Neutrophil (primary cell): ENCODE measurements around the gene FBP2.
"Not testable (repeated sequence)": the region's sequence is repeated elsewhere in the genome, so short reads cannot be mapped to it uniquely, and the experiment has no call there.

Experiments
- H3K27ac ChIP-seq: fragments of 200-600 bp; sonication (generic); 2 replicates; pipeline ENCODE4 v1.5.1; 2016; ENCODE audit warnings: mild to moderate bottlenecking, moderate library complexity
- H3K27me3 ChIP-seq: fragments of 200-600 bp; sonication (generic); 2 replicates; pipeline ENCODE4 v1.6.0; 2016; ENCODE audit warnings: mild to moderate bottlenecking
- H3K36me3 ChIP-seq: fragments of 200-600 bp; sonication (generic); 2 replicates; pipeline ENCODE4 v1.5.1; 2017
- H3K4me1 ChIP-seq, 2 experiments: fragments of 200-600 bp in 1 of 2; sonication (generic) in 1 of 2; 1 replicate in 1 of 2; 2 replicates in 1 of 2; pipeline versions ENCODE4 v1.5.1 to v1.6.1; 2013 to 2016; ENCODE audit warnings: low read depth in 1 of 2, low read length in 1 of 2, mild to moderate bottlenecking in 1 of 2, moderate library complexity in 1 of 2; ENCODE audit not compliant: control insufficient read depth in 1 of 2, insufficient read depth in 1 of 2
- H3K4me3 ChIP-seq, 2 experiments: fragments of 200-600 bp in 1 of 2; sonication (generic) in 1 of 2; 1 replicate in 1 of 2; 2 replicates in 1 of 2; pipeline ENCODE4 v1.5.1; 2013 to 2016; ENCODE audit warnings: low read depth in 1 of 2, low read length in 1 of 2, mild to moderate bottlenecking in 1 of 2, moderate library complexity in 1 of 2
- H3K9me3 ChIP-seq: fragments of 200-600 bp; sonication (generic); 2 replicates; pipeline ENCODE4 v1.5.1; 2016
- TF ChIP-seq, protein P1 (sequence below): fragments of 200-600 bp; sonication (generic); IDR thresholded peaks from 2 replicates; pipeline ENCODE4 v1.5.1; 2016; ENCODE audit warnings: antibody characterized with exemption

The FBP2 gene

GRCh38 chr9:94545940-94546339, 47.7 kb downstream of the FBP2 start:
- Histone ChIP-seq H3K9me3 (no peaks in the 10 kb centered on the region), H3K36me3 (no peaks in the 10 kb centered on the region), H3K4me3 (no peak overlapping the region), H3K27me3 (peaks cover 49% of the 10 kb centered on the region), H3K4me1 (no peaks in the 10 kb centered on the region), H3K27ac (no peak overlapping the region)
- TF ChIP-seq, protein P1, sequence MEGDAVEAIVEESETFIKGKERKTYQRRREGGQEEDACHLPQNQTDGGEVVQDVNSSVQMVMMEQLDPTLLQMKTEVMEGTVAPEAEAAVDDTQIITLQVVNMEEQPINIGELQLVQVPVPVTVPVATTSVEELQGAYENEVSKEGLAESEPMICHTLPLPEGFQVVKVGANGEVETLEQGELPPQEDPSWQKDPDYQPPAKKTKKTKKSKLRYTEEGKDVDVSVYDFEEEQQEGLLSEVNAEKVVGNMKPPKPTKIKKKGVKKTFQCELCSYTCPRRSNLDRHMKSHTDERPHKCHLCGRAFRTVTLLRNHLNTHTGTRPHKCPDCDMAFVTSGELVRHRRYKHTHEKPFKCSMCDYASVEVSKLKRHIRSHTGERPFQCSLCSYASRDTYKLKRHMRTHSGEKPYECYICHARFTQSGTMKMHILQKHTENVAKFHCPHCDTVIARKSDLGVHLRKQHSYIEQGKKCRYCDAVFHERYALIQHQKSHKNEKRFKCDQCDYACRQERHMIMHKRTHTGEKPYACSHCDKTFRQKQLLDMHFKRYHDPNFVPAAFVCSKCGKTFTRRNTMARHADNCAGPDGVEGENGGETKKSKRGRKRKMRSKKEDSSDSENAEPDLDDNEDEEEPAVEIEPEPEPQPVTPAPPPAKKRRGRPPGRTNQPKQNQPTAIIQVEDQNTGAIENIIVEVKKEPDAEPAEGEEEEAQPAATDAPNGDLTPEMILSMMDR = no peak

GRCh38 chr9:94544335-94544734, 49.3 kb downstream of the FBP2 start:
- not testable (repeated sequence) for H3K4me1 ChIP-seq, H3K4me3 ChIP-seq

GRCh38 chr9:94538908-94539307, 54.7 kb downstream of the FBP2 start:
- no peaks in the 10 kb centered on the region for H3K4me1 ChIP-seq
- no peak overlapping the region for H3K27ac ChIP-seq
- H3K36me3 ChIP-seq = no peaks in the 10 kb centered on the region
- H3K9me3 ChIP-seq = no peaks in the 10 kb centered on the region
- no peak overlapping the region for H3K4me3 ChIP-seq
- TF ChIP-seq, protein P1 = no peak
- peaks cover 11% of the 10 kb centered on the region for H3K27me3 ChIP-seq

More at GRCh38 chr9:94544335-94544734, 49.3 kb downstream of the FBP2 start:
- not testable (repeated sequence) for H3K9me3 ChIP-seq, H3K36me3 ChIP-seq, H3K27ac ChIP-seq
- peaks cover 34% of the 10 kb centered on the region for H3K27me3 ChIP-seq

DNA sequence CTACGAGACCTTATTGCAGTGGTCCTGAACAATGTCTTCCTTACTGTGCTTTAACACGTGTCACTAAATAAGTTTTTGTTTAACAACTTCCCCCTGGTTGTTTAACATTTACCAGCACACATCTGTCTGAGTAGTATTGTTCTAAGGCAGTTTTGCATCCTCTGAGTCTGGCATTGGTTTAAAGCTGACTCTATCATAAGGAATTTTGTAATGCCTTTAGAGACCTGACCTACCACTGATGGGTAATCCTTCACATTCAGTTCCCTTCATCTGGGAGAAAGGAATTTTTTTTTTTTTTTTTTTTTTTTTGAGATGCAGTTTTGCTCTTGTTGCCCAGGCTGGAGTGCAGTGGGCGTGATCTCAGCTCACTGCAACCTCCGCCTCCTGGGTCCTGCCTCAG, 58.7 kb downstream of the FBP2 start:
- Histone ChIP-seq H3K4me3 (no peak overlapping the region), H3K9me3 (no peaks in the 10 kb centered on the region), H3K36me3 (no peaks in the 10 kb centered on the region), H3K27ac (no peak overlapping the region), H3K27me3 (peaks cover 11% of the 10 kb centered on the region), H3K4me1 (no peaks in the 10 kb centered on the region)
- TF ChIP-seq, protein P1 = no peak

DNA sequence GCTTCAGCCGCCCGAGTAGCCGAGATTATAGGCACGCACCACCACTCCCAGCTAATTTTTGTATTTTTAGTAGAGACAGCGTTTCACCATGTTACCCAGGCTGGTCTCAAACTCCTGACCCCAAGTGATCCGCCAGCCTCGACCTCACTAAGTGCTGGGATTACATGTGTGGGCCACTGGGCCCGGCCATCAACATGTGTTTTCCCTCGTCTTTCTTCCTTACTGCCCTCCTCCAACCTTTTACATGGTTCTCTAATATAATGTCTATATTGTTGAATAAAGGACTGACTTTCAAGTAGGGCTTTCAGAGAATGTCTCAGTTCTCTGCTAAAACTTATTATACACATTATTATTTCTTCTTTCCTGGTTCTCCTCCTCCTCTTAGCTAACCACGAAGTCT, 60.0 kb downstream of the FBP2 start:
- peaks cover 11% of the 10 kb centered on the region for H3K27me3 ChIP-seq
- H3K27ac ChIP-seq = no peak overlapping the region
- TF ChIP-seq, protein P1 = no peak
- H3K9me3 ChIP-seq = no peaks in the 10 kb centered on the region
- no peaks in the 10 kb centered on the region for H3K4me1 ChIP-seq
- H3K4me3 ChIP-seq = no peak overlapping the region
- H3K36me3 ChIP-seq = no peaks in the 10 kb centered on the region

- H3K9me3 ChIP-seq = no peaks in the 10 kb centered on the region
- H3K27me3 ChIP-seq = peaks cover 11% of the 10 kb centered on the region
- TF ChIP-seq, protein P1 = no peak
- H3K27ac ChIP-seq = no peak overlapping the region
- H3K4me3 ChIP-seq = no peak overlapping the region
- H3K36me3 ChIP-seq = no peaks in the 10 kb centered on the region
- H3K4me1 ChIP-seq = no peaks in the 10 kb centered on the region
Observed at GRCh38 chr9:94533155-94533554, 60.5 kb downstream of the FBP2 start.
